Measurements from ENCODE around the gene PTPRZ1.

PTPRZ1 gene

DNA sequence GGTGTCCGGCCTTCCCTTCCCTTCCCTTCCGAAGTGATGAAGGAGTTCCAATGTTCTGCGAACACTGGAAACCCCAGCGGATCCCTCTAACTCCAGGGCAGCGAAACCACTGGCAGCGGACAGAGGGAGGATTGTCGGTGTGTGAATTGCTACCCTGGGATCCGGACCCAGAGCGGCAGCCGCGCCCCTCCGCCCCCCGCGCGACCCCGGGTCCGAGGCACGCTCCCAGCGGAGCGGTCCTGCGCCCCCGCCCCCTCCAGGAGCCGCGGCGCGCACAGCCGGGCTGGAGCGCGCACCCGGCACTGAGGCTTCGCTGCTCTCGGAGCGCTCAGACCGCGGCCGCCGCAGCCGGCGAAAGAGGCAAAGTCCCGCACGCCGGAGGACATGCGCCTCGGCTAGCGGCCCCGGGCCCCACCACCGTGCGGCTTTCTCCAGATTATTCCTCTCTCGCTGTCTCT is at the start of gene PTPRZ1:
TSS of gene PTPRZ1 (plus strand) at position 331 of the 458 bp plus-strand sequence. CDS start 339 bp downstream, outside the sequence.
- no peak for DNase-seq

GRCh38 chr7:121824276-121824675 is 48.7 kb upstream of the PTPRZ1 start:
- no peak for DNase-seq

DNA sequence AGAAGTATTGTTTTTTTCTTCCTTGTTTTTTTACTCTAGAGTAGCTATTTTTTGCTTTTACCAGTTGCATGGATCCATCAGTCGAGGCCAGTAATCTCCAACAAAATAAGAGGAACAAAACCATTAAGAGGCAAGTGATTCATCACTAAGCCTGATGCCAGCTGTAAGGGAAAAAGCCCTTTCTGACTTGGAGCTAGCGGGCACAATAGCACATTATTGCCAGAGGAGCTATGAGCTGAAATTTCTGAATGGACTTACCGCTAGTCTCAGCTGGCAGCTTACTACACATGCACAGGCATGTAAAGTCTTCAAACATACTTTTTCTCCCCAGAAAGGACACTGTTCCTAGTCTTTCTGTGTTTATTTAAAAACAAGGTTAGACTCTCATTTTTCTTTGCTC is 41.6 kb upstream of the PTPRZ1 start:
- DNase-seq, result no peak

DNA sequence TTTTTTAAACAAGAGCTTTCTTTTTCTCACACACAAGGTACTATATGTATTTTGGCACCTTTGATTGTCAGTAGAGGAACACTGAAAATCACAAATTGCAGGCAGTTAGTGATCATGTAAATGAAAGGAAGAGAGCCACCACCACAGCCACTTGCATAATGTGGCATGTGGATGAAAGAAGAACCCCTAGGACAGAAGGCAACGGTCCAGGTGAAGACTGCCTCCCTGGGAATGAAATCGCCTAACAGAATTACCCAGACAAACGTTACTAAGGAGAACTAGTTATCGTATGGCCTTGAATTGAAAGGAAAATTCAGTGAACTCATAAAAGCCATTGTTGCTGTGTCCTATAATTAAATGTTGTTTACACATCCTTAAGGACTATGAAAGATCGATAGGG is 41.2 kb upstream of the PTPRZ1 start:
- no peak for DNase-seq

DNA sequence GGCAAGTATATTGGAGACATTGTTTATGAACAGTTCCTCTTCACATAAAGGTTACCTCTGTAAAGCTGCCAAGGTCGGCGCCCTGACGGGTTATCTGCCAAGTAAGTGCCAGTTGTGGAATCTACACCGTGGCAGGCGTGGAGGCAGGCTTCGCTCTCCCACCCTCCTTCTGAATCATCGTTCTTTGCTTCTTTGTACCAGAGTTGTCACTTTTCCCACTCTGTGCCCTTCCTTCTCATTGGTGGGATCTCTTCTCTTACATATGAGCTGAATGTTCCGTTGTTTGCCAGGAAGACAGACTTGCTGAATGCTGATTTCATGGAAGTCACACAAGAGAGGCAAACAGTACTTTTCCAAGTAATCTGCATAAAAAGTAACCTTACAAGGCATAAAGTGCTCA is 40.6 kb upstream of the PTPRZ1 start:
- no peak for DNase-seq

GRCh38 chr7:121833991-121834390 is 39.0 kb upstream of the PTPRZ1 start:
- no peak for DNase-seq

DNA sequence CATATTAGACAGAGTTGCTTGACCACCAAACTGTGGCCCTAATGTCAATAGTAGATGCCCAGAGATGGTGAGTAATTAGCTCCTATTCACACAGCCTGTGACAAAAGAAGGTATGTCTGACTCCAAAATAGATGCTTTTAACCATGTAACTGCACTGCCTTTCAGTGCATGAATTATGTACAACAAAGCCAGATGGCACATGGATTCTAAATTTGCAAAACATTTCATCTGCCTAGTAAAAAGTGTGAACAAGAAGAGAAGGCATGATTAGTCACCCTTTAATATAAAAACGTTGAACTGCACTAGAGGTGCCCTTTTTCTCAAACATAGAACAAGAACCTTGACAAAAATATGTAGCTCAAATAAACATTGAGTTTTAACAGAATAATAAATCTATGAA is 35.5 kb upstream of the PTPRZ1 start:
- DNase-seq, result no peak

GRCh38 chr7:121847041-121847440 is 25.9 kb upstream of the PTPRZ1 start:
- DNase-seq, result no peak

DNA sequence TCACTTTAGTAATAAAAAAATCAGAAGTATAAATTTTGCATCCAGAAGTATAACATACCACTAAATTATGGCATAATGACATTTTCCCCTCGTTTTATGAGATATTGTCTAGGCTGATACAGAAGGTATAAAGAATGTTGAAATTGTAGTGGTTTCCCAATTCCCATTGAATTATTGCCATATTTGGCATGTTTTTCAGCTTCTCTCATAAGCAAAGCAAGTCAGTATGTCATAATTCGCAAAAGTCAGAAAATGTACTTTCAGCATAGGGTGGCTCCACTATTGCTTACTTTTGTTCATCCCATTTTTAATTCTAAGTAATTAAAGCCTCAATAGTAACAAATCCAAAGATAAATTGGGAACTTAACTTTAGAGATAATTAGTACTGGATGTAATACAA is 19.7 kb upstream of the PTPRZ1 start:
- DNase-seq, result no peak

DNA sequence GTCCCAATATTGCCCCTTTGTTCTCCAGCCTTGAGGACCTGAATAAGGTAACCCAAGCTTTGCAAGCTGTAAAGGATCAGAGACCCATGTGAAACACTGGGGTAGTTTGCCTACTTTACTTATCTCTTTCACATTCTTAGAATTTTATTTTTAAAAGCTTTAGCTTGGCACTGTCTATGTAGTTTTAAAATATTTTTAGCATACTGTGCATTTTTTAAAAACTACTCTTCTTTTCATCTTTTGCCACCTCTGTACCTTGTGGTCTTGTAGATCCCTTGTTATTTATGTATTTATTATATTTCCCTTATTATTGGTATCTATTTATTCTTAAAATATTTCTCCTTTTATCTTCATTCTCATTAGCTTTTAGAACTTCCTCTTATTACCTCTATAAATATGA is 12.0 kb upstream of the PTPRZ1 start:
- DNase-seq, result no peak

GRCh38 chr7:121862591-121862990 is 10.4 kb upstream of the PTPRZ1 start:
- DNase-seq, result no peak

DNA sequence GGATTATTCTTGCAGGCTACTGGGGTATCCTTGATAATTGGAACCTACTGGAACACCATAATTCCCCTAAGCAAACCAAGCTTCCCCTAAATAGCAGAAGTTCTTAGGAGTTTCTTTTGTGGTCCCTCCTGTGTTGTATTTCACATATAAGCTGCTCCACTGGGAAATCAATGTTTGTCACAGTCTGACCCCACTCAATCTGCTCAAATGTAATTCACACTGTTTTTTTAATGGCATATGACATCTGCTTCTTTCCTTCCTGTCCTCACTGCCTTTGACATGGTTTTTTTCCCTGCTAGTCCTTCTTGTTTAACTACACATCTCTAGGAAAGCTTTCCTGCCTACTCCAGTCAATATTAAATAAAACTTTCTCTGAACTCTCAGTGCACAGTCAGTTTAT is 1.8 kb upstream of the PTPRZ1 start:
- DNase-seq, result no peak

DNA sequence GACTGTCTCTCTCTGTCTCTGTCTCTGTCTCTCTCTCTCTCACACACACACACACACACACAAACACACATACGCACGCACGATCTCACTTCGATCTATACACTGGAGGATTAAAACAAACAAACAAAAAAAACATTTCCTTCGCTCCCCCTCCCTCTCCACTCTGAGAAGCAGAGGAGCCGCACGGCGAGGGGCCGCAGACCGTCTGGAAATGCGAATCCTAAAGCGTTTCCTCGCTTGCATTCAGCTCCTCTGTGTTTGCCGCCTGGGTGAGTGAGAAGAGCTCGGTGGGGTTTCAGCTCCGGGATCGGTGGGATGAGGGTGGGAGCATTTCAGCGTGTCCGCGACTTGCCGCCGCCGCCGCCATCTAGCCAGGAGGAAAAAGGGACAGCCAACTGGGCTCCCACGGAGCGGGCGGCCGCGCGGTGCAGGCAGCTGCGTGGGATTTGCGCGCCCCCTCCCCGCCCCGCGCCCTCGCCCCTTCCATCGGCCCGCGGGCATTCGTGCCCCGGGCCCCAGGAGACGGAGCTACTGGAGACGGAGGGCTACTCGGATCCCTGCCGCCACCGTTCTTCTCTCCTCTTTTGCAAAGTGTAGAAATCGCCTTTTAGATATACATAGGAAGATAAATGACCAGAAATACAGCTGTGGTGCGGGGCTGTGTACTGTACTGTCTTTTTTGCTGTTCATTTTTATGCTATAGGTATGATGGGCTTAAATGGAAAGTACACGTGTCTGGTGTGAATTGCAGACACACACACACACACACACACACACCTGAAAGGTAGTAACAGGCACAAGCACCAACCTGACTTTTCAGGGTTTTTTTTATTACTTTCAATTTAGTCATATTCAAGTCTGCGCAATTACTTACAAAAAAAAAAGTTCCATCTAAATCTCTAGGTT is 581 bp downstream of the PTPRZ1 start:
- no peak for DNase-seq

DNA sequence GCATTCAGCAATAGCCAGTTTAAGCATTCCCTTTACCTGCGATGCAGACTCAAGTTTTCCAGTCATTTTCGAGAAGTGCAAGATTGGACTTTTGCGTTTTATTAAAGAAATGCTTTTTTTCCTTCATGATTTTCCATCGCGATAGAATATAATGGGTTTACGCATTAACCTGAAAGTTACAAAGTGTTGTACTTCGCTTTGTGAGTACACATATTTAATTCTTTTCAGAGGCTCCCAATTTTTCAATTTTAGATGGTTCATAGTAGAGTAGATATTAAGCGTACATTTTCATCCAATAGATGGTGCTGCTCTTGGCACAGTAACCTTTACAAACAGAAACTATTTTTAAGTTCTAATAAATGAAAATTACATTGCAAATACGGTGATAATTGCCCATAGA is 1.3 kb downstream of the PTPRZ1 start:
- DNase-seq, result no peak

GRCh38 chr7:121875203-121875602 is 2.2 kb downstream of the PTPRZ1 start:
- DNase-seq, result no peak

- DNase-seq, result no peak
Measured at GRCh38 chr7:121876656-121877500, 3.9 kb downstream of the PTPRZ1 start.

DNA sequence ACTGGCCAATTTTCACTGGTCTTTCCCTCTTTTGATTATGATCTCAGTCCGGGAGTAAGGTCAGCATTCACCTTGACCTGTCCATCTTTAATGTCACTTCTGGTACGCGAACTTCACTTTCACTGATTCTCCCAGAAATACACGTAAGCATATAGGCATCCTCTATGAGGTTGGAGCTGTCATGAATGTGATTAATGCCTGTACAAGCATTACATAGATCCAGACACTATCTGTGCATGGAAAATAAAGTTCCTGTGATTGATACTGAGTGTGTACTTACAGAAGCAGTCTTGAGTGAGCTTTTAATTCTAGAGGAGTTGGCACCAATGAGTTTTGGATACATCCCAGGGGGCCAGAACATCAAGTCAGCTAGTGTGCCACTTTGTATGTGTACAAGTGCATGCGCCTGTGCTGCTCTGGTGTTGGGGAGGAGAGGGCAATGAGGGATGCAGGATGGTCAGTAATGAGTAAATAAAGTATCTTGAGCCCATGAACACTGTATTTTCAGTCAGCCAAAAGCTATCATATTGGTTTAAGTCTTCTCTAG is 6.0 kb downstream of the PTPRZ1 start:
- no peak for DNase-seq

DNA sequence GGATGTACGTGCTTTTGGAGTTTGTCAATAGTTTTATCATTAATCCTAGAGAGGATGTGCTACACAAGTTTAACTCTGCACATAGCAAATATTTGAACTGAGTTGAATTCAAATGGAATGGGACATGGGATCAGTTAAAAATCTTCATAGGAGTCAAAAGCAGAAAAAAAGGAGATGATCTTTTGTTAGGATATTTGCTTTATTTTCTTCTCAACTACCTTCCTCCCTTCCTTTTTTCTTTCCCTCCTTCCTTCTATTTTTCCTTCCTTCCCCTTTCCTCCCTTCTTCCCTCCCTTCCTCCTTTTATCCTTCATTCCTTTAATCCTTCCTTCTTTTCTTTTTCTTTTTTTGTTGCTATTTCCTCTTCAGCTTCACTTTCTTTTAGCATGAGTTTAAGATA is 6.6 kb downstream of the PTPRZ1 start:
- no peak for DNase-seq

DNA sequence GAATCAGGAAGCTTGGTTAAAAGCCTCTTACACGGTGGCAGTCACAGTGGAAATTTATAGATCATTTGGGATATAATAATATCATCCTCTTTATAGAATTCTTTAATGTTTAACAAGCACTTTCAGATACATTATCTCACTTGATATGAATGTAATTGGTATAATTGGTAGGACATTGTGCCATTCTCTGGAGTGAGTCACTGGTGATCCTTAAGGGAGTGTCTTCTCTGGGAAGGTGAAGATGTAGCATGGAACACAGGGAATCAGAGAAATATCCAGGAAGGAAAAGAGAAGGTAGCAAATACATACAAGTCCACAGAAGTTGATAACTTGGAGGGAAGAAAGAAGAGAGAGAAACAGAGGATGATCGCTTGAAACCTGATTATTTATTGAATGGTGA is 9.8 kb downstream of the PTPRZ1 start:
- no peak for DNase-seq

DNA sequence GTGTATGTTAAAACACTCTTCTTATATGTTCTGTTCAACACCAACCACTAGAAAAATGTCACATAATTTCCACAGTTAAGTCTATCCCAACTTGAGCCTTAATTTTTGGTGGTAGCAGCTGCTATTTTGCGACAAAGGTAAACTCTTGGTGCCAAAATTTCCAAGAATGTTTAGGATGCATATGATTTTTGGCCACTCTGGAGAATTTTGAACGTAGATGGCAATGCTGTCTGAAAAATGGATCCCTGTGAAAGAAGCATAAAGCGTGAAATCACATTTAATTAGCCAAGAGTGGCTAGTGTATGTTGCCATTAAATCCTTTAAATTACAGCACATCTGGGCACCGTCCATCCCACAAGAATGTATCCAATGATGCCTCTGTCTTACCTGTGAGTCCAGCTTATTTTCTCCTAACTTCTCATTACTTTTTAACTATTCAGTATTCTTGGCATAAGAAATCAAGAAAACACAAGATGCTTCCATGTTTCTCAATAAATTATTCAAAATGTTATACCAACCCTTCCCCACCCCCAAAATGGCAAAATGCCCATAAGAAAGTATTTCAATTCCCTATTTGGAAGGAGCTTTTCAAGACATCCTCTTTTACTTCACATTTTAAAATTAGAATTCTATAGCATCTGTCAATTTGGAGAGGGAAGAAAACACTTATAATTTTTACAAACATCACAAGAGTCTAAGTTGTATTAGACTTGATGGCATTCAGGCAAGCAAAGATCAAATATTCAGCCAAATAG is 12.4 kb downstream of the PTPRZ1 start:
- DNase-seq, result no peak

DNA sequence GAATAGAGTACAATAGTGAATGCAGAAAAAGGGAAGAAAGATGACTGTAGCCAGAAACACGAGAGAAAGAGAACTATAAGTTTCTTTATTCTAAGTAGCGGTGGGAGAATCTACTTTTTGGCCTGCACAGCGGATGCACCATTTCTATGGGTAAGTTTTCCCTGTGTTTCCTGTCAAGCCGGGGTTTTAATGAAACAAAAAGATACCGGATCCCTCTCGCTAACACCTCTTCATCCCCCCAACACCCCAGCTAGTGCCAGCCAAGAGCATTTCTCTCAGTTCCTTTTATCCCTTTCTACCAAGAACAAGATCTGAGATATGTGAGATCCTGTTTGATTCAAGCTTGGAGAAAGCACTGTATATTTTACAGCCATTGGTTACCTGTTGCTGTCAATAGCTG is 14.7 kb downstream of the PTPRZ1 start:
- DNase-seq, result no peak

- no peak for DNase-seq
Measured at GRCh38 chr7:121890833-121891232, 17.9 kb downstream of the PTPRZ1 start.

DNA sequence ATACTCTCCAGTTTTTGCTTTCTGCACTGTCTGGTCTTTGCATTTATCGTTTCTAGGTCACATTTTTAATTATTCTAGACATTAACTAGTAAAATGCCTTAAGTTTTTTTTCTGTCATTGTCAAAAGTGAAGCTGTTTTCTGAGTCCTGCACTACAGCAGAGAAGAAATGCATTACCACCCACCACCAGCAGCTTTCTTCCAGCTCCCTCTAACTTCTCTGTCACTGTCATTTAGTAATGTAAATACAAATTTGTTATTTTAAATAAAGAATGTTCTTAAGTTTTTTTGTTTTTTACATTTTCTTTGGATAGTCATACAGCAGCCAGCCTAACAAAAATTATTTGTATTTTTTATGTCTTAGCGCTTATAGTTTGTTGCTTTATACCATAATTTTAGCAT is 18.8 kb downstream of the PTPRZ1 start:
- no peak for DNase-seq
